Neural progenitor cell (in vitro differentiated cells): Measurements from ENCODE around the gene CDK8. TPM values are rescaled to one million over a fixed set of nuclear protein-coding genes. Genes with fewer than 3 reads are reported as not detected.

Experiments
- DNase-seq: peaks from one replicate; pipeline ENCODE4 v3.0.0-alpha.2; 2016; ENCODE audit warnings: low spot score
- H2AFZ ChIP-seq: fragments of 200-600 bp; sonication (generic); replicated peaks from 2 replicates; pipeline ENCODE4 v1.6.1; 2016; ENCODE audit warnings: antibody characterized with exemption
- H3F3A ChIP-seq: fragments of 200-600 bp; sonication (generic); 2 replicates; pipeline ENCODE4 v1.6.1; 2016; ENCODE audit warnings: antibody characterized with exemption, low read depth
- H3K27ac ChIP-seq: fragments of 200-600 bp; sonication (generic); 2 replicates; pipeline ENCODE4 v1.5.1; 2016; ENCODE audit warnings: mild to moderate bottlenecking
- H3K27me3 ChIP-seq: fragments of 200-600 bp; sonication (generic); 2 replicates; pipeline ENCODE4 v1.6.1; 2016; ENCODE audit warnings: mild to moderate bottlenecking, moderate library complexity
- H3K36me3 ChIP-seq: fragments of 200-600 bp; sonication (generic); 2 replicates; pipeline ENCODE4 v1.5.1; 2016
- H3K4me1 ChIP-seq: fragments of 200-600 bp; sonication (generic); 2 replicates; pipeline ENCODE4 v1.6.1; 2016; ENCODE audit warnings: mixed run types
- H3K4me2 ChIP-seq: fragments of 200-600 bp; sonication (generic); 2 replicates; pipeline ENCODE4 v1.6.1; 2016
- H3K4me3 ChIP-seq: fragments of 200-600 bp; sonication (generic); 2 replicates; pipeline ENCODE4 v1.5.1; 2016
- H3K79me2 ChIP-seq: fragments of 200-600 bp; sonication (generic); 2 replicates; pipeline ENCODE4 v1.6.1; 2016; ENCODE audit warnings: low read depth
- H3K9ac ChIP-seq: fragments of 200-600 bp; sonication (generic); 2 replicates; pipeline ENCODE4 v1.6.1; 2016
- H3K9me3 ChIP-seq: fragments of 200-600 bp; sonication (generic); 2 replicates; pipeline ENCODE4 v1.5.1; 2016; ENCODE audit warnings: low read depth
- H4K20me1 ChIP-seq: fragments of 200-600 bp; sonication (generic); 2 replicates; pipeline ENCODE4 v1.6.1; 2016; ENCODE audit warnings: low read depth
- H3K27ac Mint-ChIP-seq: 3 replicates; pipeline ENCODE4 v1.8.0; 2021; ENCODE audit warnings: mixed read lengths
- H3K27me3 Mint-ChIP-seq: 2 replicates; pipeline ENCODE4 v1.8.0; 2022; ENCODE audit warnings: low read depth, mild to moderate bottlenecking, inconsistent platforms, moderate library complexity, mixed read lengths; ENCODE audit not compliant: insufficient read depth
- H3K36me3 Mint-ChIP-seq: 3 replicates; pipeline ENCODE4 v1.8.0; 2021; ENCODE audit warnings: mixed read lengths
- H3K4me1 Mint-ChIP-seq: 3 replicates; pipeline ENCODE4 v1.8.0; 2021; ENCODE audit warnings: mixed read lengths
- H3K4me3 Mint-ChIP-seq: 3 replicates; pipeline ENCODE4 v1.8.0; 2021; ENCODE audit warnings: mild to moderate bottlenecking, moderate library complexity, mixed read lengths
- H3K9me3 Mint-ChIP-seq: 3 replicates; pipeline ENCODE4 v1.8.0; 2020; ENCODE audit warnings: mixed read lengths
- CTCF ChIP-seq: fragments of 200-600 bp; sonication (generic); IDR thresholded peaks from 2 replicates; pipeline ENCODE4 v1.5.1; 2017; ENCODE audit warnings: antibody characterized with exemption, mild to moderate bottlenecking
- EZH2 ChIP-seq: fragments of 200-600 bp; sonication (generic); IDR thresholded peaks from 2 replicates; pipeline ENCODE4 v1.6.1; 2017; ENCODE audit warnings: antibody characterized with exemption, mild to moderate bottlenecking, moderate library complexity
- EZH2phosphoT487 ChIP-seq: fragments of 200-600 bp; sonication (generic); IDR thresholded peaks from 2 replicates; pipeline ENCODE4 v1.6.1; 2017; ENCODE audit warnings: antibody characterized with exemption
- total RNA-seq: library from RNA; depleted of rRNA; stranded (reverse); fragments of >200 nt; gene quantifications from 2 replicates; pipeline ENCODE4 v1.2.3, GENCODE V29; 2015; ENCODE audit warnings: low replicate concordance

The CDK8 gene
- total RNA-seq, 1 donor from 2014 or later = 69.3 TPM

GRCh38 chr13:26255691-26256277 lies 1.9 kb downstream of the CDK8 start:
- Mint-ChIP-seq H3K4me3 (peak overlapping the region; percentile 98), H3K4me1 (peaks cover 27% of the 10 kb centered on the region), H3K36me3 (no peaks in the 10 kb centered on the region), H3K27me3 (peaks cover 4% of the 10 kb centered on the region), H3K27ac (no peak overlapping the region), H3K9me3 (no peaks in the 10 kb centered on the region)
- DNase-seq = no peak
- peaks cover 11% of the 10 kb centered on the region for H3F3A ChIP-seq
- H4K20me1 ChIP-seq = peaks cover 63% of the 10 kb centered on the region
- TF ChIP-seq EZH2 (no peak), CTCF (peak; percentile 26), EZH2phosphoT487 (no peak)
- peaks cover 64% of the 10 kb centered on the region for H3K79me2 ChIP-seq
- H3K9me3 ChIP-seq = no peaks in the 10 kb centered on the region
- H3K27me3 ChIP-seq = peaks cover 3% of the 10 kb centered on the region
- H3K4me3 ChIP-seq = peak overlapping the region; percentile 81
- H3K4me2 ChIP-seq = peak overlapping the region; percentile 94
- peaks cover 40% of the 10 kb centered on the region for H3K4me1 ChIP-seq
- no peaks in the 10 kb centered on the region for H3K36me3 ChIP-seq
- no peak overlapping the region for H3K27ac ChIP-seq
- H3K9ac ChIP-seq = peak overlapping the region; percentile 45
- no peak overlapping the region for H2AFZ ChIP-seq

- H3K36me3 Mint-ChIP-seq = peaks cover 1% of the 10 kb centered on the region
- Histone ChIP-seq H3F3A (peaks cover 11% of the 10 kb centered on the region), H3K79me2 (peaks cover 77% of the 10 kb centered on the region), H3K9me3 (no peaks in the 10 kb centered on the region), H3K36me3 (no peaks in the 10 kb centered on the region), H2AFZ (no peak overlapping the region), H3K27ac (no peak overlapping the region), H3K9ac (no peak overlapping the region), H3K27me3 (no peaks in the 10 kb centered on the region), H3K4me3 (peak overlapping the region; percentile 81), H3K4me1 (peaks cover 45% of the 10 kb centered on the region), H3K4me2 (peak overlapping the region; percentile 94), H4K20me1 (peaks cover 76% of the 10 kb centered on the region)
- TF ChIP-seq EZH2 = no peak
- TF ChIP-seq CTCF = no peak
- no peak for TF ChIP-seq EZH2phosphoT487
- peak overlapping the region; percentile 98 for H3K4me3 Mint-ChIP-seq
- H3K4me1 Mint-ChIP-seq = peaks cover 28% of the 10 kb centered on the region
- no peaks in the 10 kb centered on the region for H3K27me3 Mint-ChIP-seq
- peaks cover under 1% of the 10 kb centered on the region for H3K9me3 Mint-ChIP-seq
- DNase-seq = no peak
- no peak overlapping the region for H3K27ac Mint-ChIP-seq
These were observed 3.1 kb downstream of the CDK8 start for GRCh38 chr13:26257049-26257448.

- Histone ChIP-seq H4K20me1 (peaks cover 74% of the 10 kb centered on the region), H2AFZ (no peak overlapping the region), H3K4me1 (peaks cover 45% of the 10 kb centered on the region), H3F3A (peaks cover 5% of the 10 kb centered on the region), H3K9me3 (no peaks in the 10 kb centered on the region), H3K79me2 (peaks cover 100% of the 10 kb centered on the region), H3K9ac (no peak overlapping the region), H3K27ac (no peak overlapping the region), H3K4me3 (no peak overlapping the region), H3K27me3 (no peaks in the 10 kb centered on the region), H3K36me3 (no peaks in the 10 kb centered on the region), H3K4me2 (no peak overlapping the region)
- Mint-ChIP-seq H3K36me3 (peaks cover 7% of the 10 kb centered on the region), H3K4me1 (peaks cover 26% of the 10 kb centered on the region), H3K4me3 (no peak overlapping the region), H3K9me3 (peaks cover 12% of the 10 kb centered on the region), H3K27me3 (no peaks in the 10 kb centered on the region), H3K27ac (no peak overlapping the region)
- TF ChIP-seq EZH2 (no peak), CTCF (no peak), EZH2phosphoT487 (no peak)
- DNase-seq = no peak
These were observed 5.7 kb downstream of the CDK8 start for GRCh38 chr13:26259634-26260033.
